ENCODE measurements around the gene PLA1A. TPM values are rescaled to one million over a fixed set of nuclear protein-coding genes. Genes with fewer than 3 reads are reported as not detected.

PLA1A gene
- total and polyA plus RNA-seq, 10 of the 15 experiments (the other 5 are each of a cell fraction or from before 2014, with no cell fraction given), result 2.9 to 106 (median 4.8) TPM

GRCh38 chr3:119559441-119559963, 38.2 kb upstream of the PLA1A start, which contains the start of gene CD80 (continued):
- TF ChIP-seq CUX1 (IDR thresholded peaks at IDR 0.05; ENCODE audit: insufficient replicate concordance, low read depth, low read length) (no peak), SKIL (IDR thresholded peaks at IDR 0.05; ENCODE audit: low read depth, poor library complexity, severe bottlenecking) (peak; percentile 63), NR2C2 (IDR thresholded peaks at IDR 0.05; ENCODE audit: borderline replicate concordance, control insufficient read depth, insufficient read length, low read depth) (no peak), HDAC6 (IDR thresholded peaks at IDR 0.05; ENCODE audit: unreplicated experiment) (no peak), RELA (IDR thresholded peaks at IDR 0.05; ENCODE audit: borderline replicate concordance, partially characterized antibody) (no peak), EP300 (IDR thresholded peaks at IDR 0.05; ENCODE audit: borderline replicate concordance in 1 of 2, control insufficient read depth in 1 of 2, low read depth in 2 of 2, low read length in 2 of 2) (peak in 1 of 2 experiments; percentile 22; a peak in 1 of 4 replicates), CHD1 (IDR thresholded peaks at IDR 0.05; ENCODE audit: low read depth, low read length) (no peak), PBX3 (IDR thresholded peaks at IDR 0.05; ENCODE audit: insufficient replicate concordance, low read depth, low read length) (no peak), ESRRA (IDR thresholded peaks at IDR 0.05; ENCODE audit: low read length) (no peak), TBL1XR1 (IDR thresholded peaks at IDR 0.05; ENCODE audit: low read depth, low read length) (peak; percentile 68; the same call in 1 of the 2 replicates), NFXL1 (IDR thresholded peaks at IDR 0.05; ENCODE audit: borderline replicate concordance) (no peak), GATAD2B (conservative IDR thresholded peaks at IDR 0.05; ENCODE audit: low read depth) (peak; percentile 35; the same call in 1 of the 2 replicates), EZH2 (IDR thresholded peaks at IDR 0.05; ENCODE audit: borderline replicate concordance, control insufficient read depth, low read depth, low read length) (no peak), ATF3 (IDR thresholded peaks at IDR 0.05; ENCODE audit: borderline replicate concordance, extremely low read depth, low read depth, low read length) (no peak), ZSCAN29 (IDR thresholded peaks at IDR 0.05) (no peak), NFYB (IDR thresholded peaks at IDR 0.05; ENCODE audit: insufficient read depth, low read depth, low read length) (no peak), MEF2A (IDR thresholded peaks at IDR 0.05; ENCODE audit: insufficient read depth, low read depth, low read length) (peak; percentile 64; the same call in 1 of the 2 replicates), SMAD5 (IDR thresholded peaks at IDR 0.05; ENCODE audit: low read depth) (no peak; the same call in 1 of the 2 replicates), ZBED1 (IDR thresholded peaks at IDR 0.05; ENCODE audit: borderline replicate concordance) (0 out of 2 replicates have a peak, but pooled peaks have one; percentile 36), YBX1 (IDR thresholded peaks at IDR 0.05) (no peak), STAT3 (IDR thresholded peaks at IDR 0.05; ENCODE audit: low read depth, low read length) (no peak)

Data from GM12878 (cell line).